ENCODE data around the gene KRTAP10-11.

DNA sequence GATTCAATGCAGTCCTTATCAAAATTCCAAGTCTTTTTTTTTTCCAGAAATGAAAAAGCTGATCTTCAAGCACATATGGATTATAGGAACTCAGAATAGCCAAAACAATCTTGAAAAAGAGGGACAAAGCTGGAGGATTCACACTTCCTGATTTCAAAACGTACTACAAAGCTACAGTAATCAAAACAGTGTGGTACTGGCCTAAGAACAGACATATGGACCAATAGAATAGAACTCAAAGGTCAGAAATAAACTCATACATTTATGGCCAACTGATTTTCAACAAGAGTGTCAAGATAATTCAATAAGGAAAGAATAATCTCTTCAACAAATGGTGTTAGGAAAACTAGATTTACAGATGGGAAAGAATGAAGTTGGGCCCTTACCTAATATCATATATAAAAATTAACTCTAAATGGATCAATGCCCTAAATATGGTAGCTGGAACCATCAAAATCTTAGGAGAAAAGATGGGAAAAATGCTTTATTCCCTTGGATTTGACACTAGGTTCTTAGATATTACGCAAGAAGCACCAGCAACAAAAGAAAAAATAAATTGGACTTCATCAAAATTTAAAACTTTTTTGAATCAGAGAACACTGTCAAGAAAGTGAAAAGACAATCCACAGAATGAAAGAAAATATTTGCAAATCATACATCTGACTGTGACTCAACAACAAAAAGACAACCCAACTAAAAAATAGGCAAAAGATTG is 46.7 kb downstream of the KRTAP10-11 start:
- no peak for TF ChIP-seq ZNF274 (IDR thresholded peaks at IDR 0.05; ENCODE audit: low read depth, low read length)
- TF ChIP-seq YY1 (IDR thresholded peaks at IDR 0.05; ENCODE audit: insufficient read depth, insufficient read length), result no peak
- TF ChIP-seq SUZ12 (IDR thresholded peaks at IDR 0.05; ENCODE audit: extremely low read depth, insufficient read depth, insufficient read length), result no peak
